Prostate gland (tissue), 2 donors: ENCODE results near the gene HTR1E.

Experiments
- POLR2A ChIP-seq: fragments of 450-650 bp; IDR thresholded peaks from one replicate; pipeline ENCODE4 v1.6.1; 2016; ENCODE audit warnings: antibody characterized with exemption, mild to moderate bottlenecking
- POLR2AphosphoS5 ChIP-seq: sonication (generic); formaldehyde crosslinking; IDR thresholded peaks from one replicate; pipeline ENCODE4 v1.6.1; 2017; ENCODE audit warnings: antibody characterized with exemption
- TF ChIP-seq, protein P1 (sequence below), 4 experiments: fragments of 200-600 bp in 2 of 4; fragments of 450-650 bp in 2 of 4; sonication (generic) in 2 of 4; IDR thresholded peaks; 1 replicate in 3 of 4; 2 replicates in 1 of 4; pipeline ENCODE4 v1.5.1; 2016 to 2019; ENCODE audit warnings: antibody characterized with exemption in 4 of 4, mild to moderate bottlenecking in 2 of 4, moderate library complexity in 2 of 4

DNA sequence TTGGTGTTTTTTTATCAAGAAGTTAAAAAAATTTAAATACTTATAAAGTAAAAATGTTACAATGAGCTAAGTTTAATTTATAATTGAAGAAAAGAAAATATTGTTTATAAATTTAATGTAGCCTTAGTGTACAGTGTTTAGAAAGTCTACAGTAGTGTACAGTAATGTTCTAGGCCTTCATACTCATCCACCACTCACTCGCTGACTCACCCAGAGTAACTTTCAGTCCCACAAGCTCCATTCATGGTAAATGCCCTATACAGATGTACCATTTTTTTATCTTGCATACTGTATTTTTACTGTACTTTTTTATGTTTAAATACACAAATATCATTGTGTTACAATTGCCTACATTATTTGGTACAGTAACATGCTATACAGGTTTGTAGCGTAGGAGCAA is 26.0 kb downstream of the HTR1E start:
- no peak for TF ChIP-seq POLR2A
- TF ChIP-seq, protein P1, sequence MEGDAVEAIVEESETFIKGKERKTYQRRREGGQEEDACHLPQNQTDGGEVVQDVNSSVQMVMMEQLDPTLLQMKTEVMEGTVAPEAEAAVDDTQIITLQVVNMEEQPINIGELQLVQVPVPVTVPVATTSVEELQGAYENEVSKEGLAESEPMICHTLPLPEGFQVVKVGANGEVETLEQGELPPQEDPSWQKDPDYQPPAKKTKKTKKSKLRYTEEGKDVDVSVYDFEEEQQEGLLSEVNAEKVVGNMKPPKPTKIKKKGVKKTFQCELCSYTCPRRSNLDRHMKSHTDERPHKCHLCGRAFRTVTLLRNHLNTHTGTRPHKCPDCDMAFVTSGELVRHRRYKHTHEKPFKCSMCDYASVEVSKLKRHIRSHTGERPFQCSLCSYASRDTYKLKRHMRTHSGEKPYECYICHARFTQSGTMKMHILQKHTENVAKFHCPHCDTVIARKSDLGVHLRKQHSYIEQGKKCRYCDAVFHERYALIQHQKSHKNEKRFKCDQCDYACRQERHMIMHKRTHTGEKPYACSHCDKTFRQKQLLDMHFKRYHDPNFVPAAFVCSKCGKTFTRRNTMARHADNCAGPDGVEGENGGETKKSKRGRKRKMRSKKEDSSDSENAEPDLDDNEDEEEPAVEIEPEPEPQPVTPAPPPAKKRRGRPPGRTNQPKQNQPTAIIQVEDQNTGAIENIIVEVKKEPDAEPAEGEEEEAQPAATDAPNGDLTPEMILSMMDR (IDR thresholded peaks at IDR 0.05) = no peak
- no peak for TF ChIP-seq POLR2AphosphoS5
